K562 (cell line): Measurements from ENCODE around the gene PRKAG1. TPM values are rescaled to one million over a fixed set of nuclear protein-coding genes. Genes with fewer than 3 reads are reported as not detected.

Experiments used
- ARID2 ChIP-seq: fragments of 450-650 bp; IDR thresholded peaks from 2 replicates; pipeline ENCODE4 v1.6.1; 2017; ENCODE audit warnings: antibody characterized with exemption, mild to moderate bottlenecking
- CBFA2T2 ChIP-seq: fragments of 450-650 bp; conservative IDR thresholded peaks from 2 replicates; pipeline ENCODE4 v1.6.1; 2017; ENCODE audit warnings: mild to moderate bottlenecking
- CBFB ChIP-seq: sonication (generic); formaldehyde crosslinking; IDR thresholded peaks from 2 replicates; pipeline ENCODE4 v1.4.0; 2020; ENCODE audit warnings: mild to moderate bottlenecking, missing genetic modification reagents
- CLOCK ChIP-seq: fragments of 250-450 bp; sonication (Bioruptor Pico); IDR thresholded peaks from 2 replicates; pipeline ENCODE4 v1.4.0; 2020; ENCODE audit warnings: mild to moderate bottlenecking, moderate library complexity, borderline replicate concordance
- CREB5 ChIP-seq: fragments of 250-450 bp; sonication (Bioruptor Pico); IDR thresholded peaks from 2 replicates; pipeline ENCODE4 v1.5.0; 2020; ENCODE audit warnings: mild to moderate bottlenecking
- CXXC5 ChIP-seq: fragments of 250-450 bp; sonication (Bioruptor Pico); IDR thresholded peaks from 2 replicates; pipeline ENCODE4 v1.8.0; 2022; ENCODE audit warnings: inconsistent platforms, mild to moderate bottlenecking, moderate library complexity
- EHMT2 ChIP-seq: fragments of 450-650 bp; IDR thresholded peaks from 2 replicates; pipeline ENCODE4 v1.6.1; 2018; ENCODE audit warnings: antibody characterized with exemption
- HCFC1 ChIP-seq: IDR thresholded peaks from 2 replicates; pipeline ENCODE4 v1.6.1; 2012; ENCODE audit warnings: low read depth, low read length, improper control_type of control experiment
- HEY1 ChIP-seq: fragments of 250-450 bp; sonication (Bioruptor Pico); IDR thresholded peaks from 2 replicates; pipeline ENCODE4 v1.5.0; 2020; ENCODE audit warnings: mild to moderate bottlenecking, moderate library complexity, borderline replicate concordance
- MAFK ChIP-seq: IDR thresholded peaks from 2 replicates; pipeline ENCODE4 v1.6.1; 2011; ENCODE audit warnings: low read length, improper control_type of control experiment
- POU5F1 ChIP-seq: fragments of 150-350 bp; IDR thresholded peaks from 2 replicates; pipeline ENCODE4 v1.6.1; 2014; ENCODE audit warnings: borderline replicate concordance, low read length, low read depth, mild to moderate bottlenecking; ENCODE audit not compliant: partially characterized antibody
- SREBF1 ChIP-seq: fragments of 150-350 bp; IDR thresholded peaks from 2 replicates; pipeline ENCODE4 v1.6.1; 2014; ENCODE audit warnings: antibody characterized with exemption, low read depth, low read length, borderline replicate concordance
- SRSF3 ChIP-seq: fragments of 200-400 bp; formaldehyde crosslinking; IDR thresholded peaks from 2 replicates; pipeline ENCODE4 v1.6.1; 2016; ENCODE audit warnings: mild to moderate bottlenecking, low read length, moderate library complexity; ENCODE audit not compliant: insufficient read depth
- ZFX ChIP-seq: sonication (generic); formaldehyde crosslinking; IDR thresholded peaks from 2 replicates; pipeline ENCODE4 v1.8.0; 2022; ENCODE audit warnings: mild to moderate bottlenecking, missing genetic modification reagents, moderate library complexity
- ZNF780A ChIP-seq: fragments of 250-450 bp; sonication (Bioruptor Pico); IDR thresholded peaks from 2 replicates; pipeline ENCODE4 v1.5.0; 2021; ENCODE audit warnings: mild to moderate bottlenecking
- polyA plus RNA-seq, 8 experiments: library from polyadenylated mRNA; depleted of rRNA in 4 of 8; stranded (reverse) in 5 of 8; unstranded in 3 of 8; fragments of >200 nt; fragmentation: Nextera tagmentation in 2 of 8; fragmentation: Illumina TruSeq in 1 of 8; extraction: Ambion mirVana in 2 of 8; extraction: Trizol in 1 of 8; gene quantifications; 2 replicates each; pipeline versions ENCODE4 v1.2.1 to v1.2.3, GENCODE V29; 2011 to 2014; ENCODE audit warnings: inconsistent platforms in 1 of 8, missing spikeins in 1 of 8
- total RNA-seq, 7 experiments: library from RNA; depleted of rRNA in 6 of 7; stranded (reverse); fragments of >200 nt in 6 of 7; fragmentation: Illumina TruSeq in 2 of 7; extraction: Trizol in 2 of 7; gene quantifications; 2 replicates each; pipeline versions ENCODE4 v1.2.1 to v1.2.3, GENCODE V29; 2011 to 2021; ENCODE audit warnings: low replicate concordance in 1 of 7
- TF ChIP-seq, protein P1 (sequence below): sonication (generic); formaldehyde crosslinking; IDR thresholded peaks from 2 replicates; pipeline ENCODE4 v1.8.0; 2023; ENCODE audit warnings: mild to moderate bottlenecking, missing genetic modification reagents
- TF ChIP-seq, protein P2 (sequence below): fragments of 150-350 bp; conservative IDR thresholded peaks from 2 replicates; pipeline ENCODE4 v1.6.1; 2014; ENCODE audit warnings: low read length

PRKAG1 gene
- total and polyA plus RNA-seq, 9 of the 15 experiments (the other 6 are each of a cell fraction or from before 2014, with no cell fraction given), result 51.1 to 126 (median 79.1) TPM

DNA sequence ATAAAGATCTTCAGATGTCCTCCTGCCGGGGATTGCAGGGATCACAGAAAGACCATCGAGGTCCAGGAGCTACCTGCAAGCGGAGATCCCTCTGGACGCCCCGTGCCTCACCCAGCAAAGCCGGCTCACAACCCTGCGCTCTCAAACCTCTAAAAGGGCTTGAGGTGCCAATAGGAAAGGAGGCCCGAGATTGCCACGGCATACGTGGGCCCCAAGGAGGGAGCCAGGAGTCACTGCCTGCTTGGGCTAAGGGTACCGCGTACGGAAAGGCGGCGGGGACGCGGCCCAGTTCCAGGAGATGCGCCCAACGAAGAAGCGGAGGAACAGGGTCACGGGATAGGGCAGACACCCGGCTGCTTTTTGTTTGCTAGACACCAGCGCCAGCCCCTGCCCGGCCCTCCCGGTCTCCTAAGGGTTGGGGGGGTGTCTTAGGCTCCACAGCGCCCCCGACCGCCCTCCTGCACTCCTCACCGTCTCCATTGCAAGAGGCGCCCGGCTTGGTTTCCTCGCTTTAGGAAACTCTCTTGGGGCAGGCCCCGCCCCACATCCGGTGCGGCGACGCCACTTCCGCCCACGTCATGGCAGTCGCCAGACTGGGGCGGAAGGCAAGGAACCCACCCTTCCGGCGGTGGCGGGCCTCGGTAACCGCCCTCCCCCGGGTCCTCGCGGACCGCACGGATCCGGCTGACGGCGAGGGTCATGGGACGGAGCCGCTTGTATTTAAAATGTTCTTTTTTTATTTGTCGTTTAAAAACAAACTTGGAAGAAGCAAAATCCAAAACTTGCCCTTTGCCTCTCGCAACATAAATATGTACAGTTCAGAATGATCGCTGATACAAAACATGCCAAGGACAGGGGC is at the start of gene PRKAG1 (continued):
- TF ChIP-seq CLOCK (CRISPR knock-in tag) (no peak), ZNF780A (CRISPR knock-in tag) (no peak), CXXC5 (CRISPR knock-in tag) (peak; percentile 92), ZFX (peak; percentile 96), MAFK (no peak), EHMT2 (no peak), HEY1 (no peak), ARID2 (no peak), SRSF3 (no peak), CBFB (CRISPR knock-in tag) (no peak), CBFA2T2 (no peak), SREBF1 (no peak), POU5F1 (peak; percentile 45), CREB5 (CRISPR knock-in tag) (no peak), HCFC1 (peak; percentile 73)
- TF ChIP-seq, protein P1, sequence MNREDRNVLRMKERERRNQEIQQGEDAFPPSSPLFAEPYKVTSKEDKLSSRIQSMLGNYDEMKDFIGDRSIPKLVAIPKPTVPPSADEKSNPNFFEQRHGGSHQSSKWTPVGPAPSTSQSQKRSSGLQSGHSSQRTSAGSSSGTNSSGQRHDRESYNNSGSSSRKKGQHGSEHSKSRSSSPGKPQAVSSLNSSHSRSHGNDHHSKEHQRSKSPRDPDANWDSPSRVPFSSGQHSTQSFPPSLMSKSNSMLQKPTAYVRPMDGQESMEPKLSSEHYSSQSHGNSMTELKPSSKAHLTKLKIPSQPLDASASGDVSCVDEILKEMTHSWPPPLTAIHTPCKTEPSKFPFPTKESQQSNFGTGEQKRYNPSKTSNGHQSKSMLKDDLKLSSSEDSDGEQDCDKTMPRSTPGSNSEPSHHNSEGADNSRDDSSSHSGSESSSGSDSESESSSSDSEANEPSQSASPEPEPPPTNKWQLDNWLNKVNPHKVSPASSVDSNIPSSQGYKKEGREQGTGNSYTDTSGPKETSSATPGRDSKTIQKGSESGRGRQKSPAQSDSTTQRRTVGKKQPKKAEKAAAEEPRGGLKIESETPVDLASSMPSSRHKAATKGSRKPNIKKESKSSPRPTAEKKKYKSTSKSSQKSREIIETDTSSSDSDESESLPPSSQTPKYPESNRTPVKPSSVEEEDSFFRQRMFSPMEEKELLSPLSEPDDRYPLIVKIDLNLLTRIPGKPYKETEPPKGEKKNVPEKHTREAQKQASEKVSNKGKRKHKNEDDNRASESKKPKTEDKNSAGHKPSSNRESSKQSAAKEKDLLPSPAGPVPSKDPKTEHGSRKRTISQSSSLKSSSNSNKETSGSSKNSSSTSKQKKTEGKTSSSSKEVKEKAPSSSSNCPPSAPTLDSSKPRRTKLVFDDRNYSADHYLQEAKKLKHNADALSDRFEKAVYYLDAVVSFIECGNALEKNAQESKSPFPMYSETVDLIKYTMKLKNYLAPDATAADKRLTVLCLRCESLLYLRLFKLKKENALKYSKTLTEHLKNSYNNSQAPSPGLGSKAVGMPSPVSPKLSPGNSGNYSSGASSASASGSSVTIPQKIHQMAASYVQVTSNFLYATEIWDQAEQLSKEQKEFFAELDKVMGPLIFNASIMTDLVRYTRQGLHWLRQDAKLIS, result no peak
- TF ChIP-seq, protein P2, sequence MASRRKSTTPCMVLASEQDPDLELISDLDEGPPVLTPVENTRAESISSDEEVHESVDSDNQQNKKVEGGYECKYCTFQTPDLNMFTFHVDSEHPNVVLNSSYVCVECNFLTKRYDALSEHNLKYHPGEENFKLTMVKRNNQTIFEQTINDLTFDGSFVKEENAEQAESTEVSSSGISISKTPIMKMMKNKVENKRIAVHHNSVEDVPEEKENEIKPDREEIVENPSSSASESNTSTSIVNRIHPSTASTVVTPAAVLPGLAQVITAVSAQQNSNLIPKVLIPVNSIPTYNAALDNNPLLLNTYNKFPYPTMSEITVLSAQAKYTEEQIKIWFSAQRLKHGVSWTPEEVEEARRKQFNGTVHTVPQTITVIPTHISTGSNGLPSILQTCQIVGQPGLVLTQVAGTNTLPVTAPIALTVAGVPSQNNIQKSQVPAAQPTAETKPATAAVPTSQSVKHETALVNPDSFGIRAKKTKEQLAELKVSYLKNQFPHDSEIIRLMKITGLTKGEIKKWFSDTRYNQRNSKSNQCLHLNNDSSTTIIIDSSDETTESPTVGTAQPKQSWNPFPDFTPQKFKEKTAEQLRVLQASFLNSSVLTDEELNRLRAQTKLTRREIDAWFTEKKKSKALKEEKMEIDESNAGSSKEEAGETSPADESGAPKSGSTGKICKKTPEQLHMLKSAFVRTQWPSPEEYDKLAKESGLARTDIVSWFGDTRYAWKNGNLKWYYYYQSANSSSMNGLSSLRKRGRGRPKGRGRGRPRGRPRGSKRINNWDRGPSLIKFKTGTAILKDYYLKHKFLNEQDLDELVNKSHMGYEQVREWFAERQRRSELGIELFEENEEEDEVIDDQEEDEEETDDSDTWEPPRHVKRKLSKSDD, result peak; percentile 68; the same call in 1 of the 2 replicates
